CD4-positive, alpha-beta T cell treated with Interferon gamma for 1 hour (primary cell): Measurements from ENCODE around the gene BTF3.

ENCODE experiments used
- DNase-seq: peaks from one replicate; pipeline ENCODE4 v3.0.0-alpha.2; 2020

Gene BTF3

DNA sequence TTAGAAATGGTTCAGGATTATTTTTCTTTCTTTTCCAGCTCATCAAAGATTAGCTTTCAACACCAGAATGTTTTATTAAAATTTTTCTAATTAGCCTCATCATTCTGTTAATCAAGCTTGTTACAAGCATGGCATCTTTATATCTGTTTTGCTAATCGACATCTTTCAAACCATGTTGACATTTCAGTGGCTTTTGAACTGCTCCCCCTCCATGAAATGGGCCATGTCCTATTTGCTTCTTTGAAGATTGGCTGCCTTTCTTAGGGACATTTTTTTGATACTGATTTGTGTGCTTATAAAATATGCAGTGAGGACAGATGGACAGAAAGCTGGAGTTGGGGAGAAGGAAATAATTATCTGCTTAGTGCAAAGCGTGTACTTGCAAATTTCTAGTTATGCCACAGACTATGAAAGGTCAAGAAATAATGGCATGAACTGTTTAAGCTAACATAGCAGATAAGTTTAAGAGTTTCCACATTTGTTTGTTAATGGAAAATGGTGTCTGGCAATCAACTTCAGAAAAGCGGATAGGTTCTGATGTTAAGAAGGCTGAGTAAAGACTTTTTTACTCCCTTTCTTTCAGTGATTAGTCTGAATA lies 27.5 kb downstream of the BTF3 start:
- DNase-seq = no peak

GRCh38 chr5:73528248-73528647 lies 30.0 kb downstream of the BTF3 start:
- no peak for DNase-seq

DNA sequence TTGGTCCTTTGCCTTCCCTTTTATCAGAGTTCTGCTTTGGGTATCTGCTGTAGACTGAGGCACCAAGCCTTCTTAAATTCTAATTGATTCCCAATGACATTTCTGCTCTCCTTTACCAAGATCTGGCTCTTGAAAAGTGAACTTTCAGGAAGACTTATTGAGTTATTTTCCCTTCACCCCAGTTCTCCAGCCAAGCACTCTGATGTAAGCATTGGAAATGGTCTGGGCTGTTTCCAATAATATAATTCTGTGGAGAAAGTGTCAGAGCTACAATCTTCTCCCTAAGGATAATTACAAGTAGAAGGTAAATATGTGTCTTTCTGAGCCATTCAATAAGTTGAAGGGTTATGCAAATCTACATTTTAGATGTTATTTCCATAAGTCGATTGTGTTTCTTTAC lies 30.8 kb downstream of the BTF3 start:
- DNase-seq = no peak

- DNase-seq = no peak
Observed at GRCh38 chr5:73531356-73531755, 33.1 kb downstream of the BTF3 start.

GRCh38 chr5:73532195-73532594 lies 34.0 kb downstream of the BTF3 start:
- DNase-seq = no peak

GRCh38 chr5:73534011-73534644 lies 35.9 kb downstream of the BTF3 start:
- no peak for DNase-seq

DNA sequence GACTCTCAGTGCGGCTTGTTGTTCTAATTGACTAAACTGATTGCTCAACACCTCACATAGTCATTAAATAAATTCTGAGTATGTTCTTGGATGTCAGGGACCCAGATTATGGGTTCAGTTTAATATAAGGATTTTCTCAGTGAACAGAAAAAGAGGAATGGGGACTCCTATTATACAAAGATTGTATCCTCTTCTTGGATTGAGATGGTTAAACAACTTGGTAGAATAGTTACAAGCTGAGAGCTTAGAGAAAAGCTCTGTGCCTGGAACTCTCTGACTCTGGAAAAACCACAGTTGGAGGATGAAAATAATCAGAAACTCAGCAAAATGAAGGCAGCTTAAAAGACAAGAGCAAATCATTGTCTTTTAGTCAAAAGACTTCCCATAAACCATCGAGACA lies 36.7 kb downstream of the BTF3 start:
- DNase-seq = no peak

- no peak for DNase-seq
Observed at GRCh38 chr5:73539730-73540129, 41.5 kb downstream of the BTF3 start.

DNA sequence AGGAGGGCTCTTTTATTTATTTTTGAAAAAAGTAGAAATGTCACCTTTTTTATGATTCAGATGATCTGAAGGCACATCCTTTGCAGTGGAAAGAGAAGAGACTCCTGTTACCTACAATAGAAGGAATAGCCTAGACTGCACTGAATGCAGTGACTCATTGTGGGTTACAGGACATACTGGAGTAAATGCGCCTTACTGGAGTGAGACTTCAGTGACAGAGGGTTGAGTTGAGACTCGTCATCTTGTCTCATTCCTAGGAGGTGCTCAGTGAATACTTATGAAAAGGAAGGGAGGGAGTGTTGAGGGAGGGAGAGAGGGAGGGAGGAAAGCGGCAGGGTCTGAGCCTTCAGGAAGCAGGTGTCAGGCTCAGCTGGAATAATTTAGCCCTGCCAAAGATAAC lies 42.0 kb downstream of the BTF3 start:
- no peak for DNase-seq

DNA sequence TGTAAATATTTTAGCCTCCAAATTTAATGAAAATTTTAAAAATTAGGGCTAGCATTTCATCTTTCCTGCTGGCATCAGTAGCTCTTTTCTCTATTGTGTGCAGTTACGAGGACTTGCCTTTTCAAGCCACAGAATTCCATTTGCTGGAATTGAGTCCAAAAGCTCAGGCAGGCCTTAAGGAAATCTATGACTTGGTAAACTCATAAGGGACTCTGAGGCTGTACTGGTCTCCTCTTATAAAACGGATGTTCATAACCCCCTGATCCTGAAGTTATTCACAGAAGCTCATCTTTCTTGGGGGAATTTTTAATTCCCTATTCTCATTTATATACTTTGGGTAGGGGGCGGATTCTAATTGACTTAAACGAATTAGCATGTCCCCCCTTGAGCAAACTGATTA lies 43.8 kb downstream of the BTF3 start:
- no peak for DNase-seq

- no peak for DNase-seq
Observed at GRCh38 chr5:73544429-73545402, 46.5 kb downstream of the BTF3 start.

- no peak for DNase-seq
Observed at GRCh38 chr5:73545403-73545779, 47.1 kb downstream of the BTF3 start.

DNA sequence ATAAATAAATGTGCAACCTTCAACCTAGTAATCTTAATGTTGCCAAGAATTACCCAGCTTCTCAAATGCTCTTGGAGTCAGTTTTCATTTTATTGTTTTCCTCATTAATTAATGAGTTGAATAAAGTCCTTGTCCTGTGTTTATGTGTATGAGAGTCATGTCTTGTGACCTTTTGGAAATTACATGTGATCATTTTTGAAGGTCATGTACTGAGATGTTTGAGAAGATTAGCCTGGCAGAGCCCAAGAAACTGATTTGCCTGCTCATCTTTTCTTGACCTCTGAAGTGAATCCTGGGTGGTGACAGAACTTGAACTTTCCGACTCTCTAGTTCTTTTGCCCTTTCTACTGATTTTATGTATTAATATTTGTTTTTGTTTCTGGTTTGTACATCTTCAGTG lies 51.8 kb downstream of the BTF3 start:
- no peak for DNase-seq

DNA sequence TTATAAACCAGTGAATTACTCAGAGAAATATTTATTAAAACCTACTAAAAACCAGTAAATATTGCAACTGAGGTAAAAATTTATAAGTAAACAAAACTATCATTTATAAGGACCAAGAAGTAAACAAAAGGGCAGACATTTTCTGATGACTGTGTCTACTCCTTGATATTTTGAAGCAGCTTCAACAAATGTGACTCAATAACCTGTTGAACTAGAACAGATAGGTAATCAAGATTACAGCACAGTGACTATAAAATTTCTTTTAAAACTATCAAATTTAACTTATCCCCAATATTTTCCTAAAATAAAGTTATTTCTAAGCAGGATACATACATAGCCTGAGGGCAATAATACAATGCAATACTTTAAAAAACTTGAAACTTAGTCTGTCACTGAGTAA lies 54.4 kb downstream of the BTF3 start:
- DNase-seq = no peak
